Liver (tissue), 3 donors: ENCODE data around the gene UTP25.
"Not testable (repeated sequence)": the region's sequence is repeated elsewhere in the genome, so short reads cannot be mapped to it uniquely, and the experiment has no call there.

ENCODE experiments used
- EGR1 ChIP-seq, 2 donors: IDR thresholded peaks; 2 replicates each; pipeline ENCODE4 v1.6.1; 2016 to 2018; ENCODE audit warnings: antibody characterized with exemption in 2 of 2, low read depth in 2 of 2
- GABPA ChIP-seq, 2 donors: IDR thresholded peaks in 1 of 2; conservative IDR thresholded peaks in 1 of 2; 2 replicates each; pipeline ENCODE4 v1.6.1; 2016; ENCODE audit warnings: antibody characterized with exemption in 2 of 2, mild to moderate bottlenecking in 1 of 2, moderate library complexity in 1 of 2
- RAD21 ChIP-seq, 2 donors: IDR thresholded peaks; 2 replicates each; pipeline ENCODE4 v1.6.1; 2016; ENCODE audit warnings: antibody characterized with exemption in 2 of 2, mild to moderate bottlenecking in 2 of 2
- TF ChIP-seq, protein P1 (sequence below): fragments of 150-350 bp; IDR thresholded peaks from 2 replicates; pipeline ENCODE4 v1.5.1; 2017; ENCODE audit warnings: improper control_type of control experiment, low read depth, low read length; ENCODE audit not compliant: missing input control
- TF ChIP-seq, protein P2 (sequence below): IDR thresholded peaks from 2 replicates; pipeline ENCODE4 v1.6.1; 2016; ENCODE audit warnings: antibody characterized with exemption, mild to moderate bottlenecking
- TF ChIP-seq, protein P3 (sequence below): IDR thresholded peaks from 2 replicates; pipeline ENCODE4 v1.6.1; 2016; ENCODE audit warnings: antibody characterized with exemption
- donor health status: healthy.
- donor health status: healthy.

DNA sequence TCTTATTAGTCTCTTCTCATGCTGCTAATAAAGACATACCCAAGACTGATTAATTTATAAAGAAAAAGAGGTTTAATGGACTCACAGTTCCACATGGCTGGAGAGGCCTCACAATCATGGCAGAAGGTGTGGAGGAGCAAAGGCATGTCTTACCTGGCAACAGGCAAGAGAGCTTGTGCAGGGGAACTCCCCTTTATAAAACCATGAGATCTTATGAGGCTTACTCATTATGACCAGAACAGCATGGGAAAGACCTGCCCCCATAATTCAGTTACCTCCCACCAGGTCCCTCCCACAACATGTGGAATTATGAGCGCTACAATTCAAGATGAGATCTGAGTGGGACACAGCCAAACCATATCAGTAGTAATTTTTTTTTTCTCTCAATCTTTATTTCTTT, 77.0 kb downstream of the UTP25 start:
- TF ChIP-seq, protein P1, sequence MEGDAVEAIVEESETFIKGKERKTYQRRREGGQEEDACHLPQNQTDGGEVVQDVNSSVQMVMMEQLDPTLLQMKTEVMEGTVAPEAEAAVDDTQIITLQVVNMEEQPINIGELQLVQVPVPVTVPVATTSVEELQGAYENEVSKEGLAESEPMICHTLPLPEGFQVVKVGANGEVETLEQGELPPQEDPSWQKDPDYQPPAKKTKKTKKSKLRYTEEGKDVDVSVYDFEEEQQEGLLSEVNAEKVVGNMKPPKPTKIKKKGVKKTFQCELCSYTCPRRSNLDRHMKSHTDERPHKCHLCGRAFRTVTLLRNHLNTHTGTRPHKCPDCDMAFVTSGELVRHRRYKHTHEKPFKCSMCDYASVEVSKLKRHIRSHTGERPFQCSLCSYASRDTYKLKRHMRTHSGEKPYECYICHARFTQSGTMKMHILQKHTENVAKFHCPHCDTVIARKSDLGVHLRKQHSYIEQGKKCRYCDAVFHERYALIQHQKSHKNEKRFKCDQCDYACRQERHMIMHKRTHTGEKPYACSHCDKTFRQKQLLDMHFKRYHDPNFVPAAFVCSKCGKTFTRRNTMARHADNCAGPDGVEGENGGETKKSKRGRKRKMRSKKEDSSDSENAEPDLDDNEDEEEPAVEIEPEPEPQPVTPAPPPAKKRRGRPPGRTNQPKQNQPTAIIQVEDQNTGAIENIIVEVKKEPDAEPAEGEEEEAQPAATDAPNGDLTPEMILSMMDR: not testable (repeated sequence)
- TF ChIP-seq RAD21 (IDR thresholded peaks at IDR 0.05); EGR1 (IDR thresholded peaks at IDR 0.05; ENCODE audit: low read depth in 2 of 2); GABPA (IDR thresholded peaks at IDR 0.05 in 1 of 2, conservative IDR thresholded peaks at IDR 0.05 in 1 of 2): not testable (repeated sequence)
- TF ChIP-seq, protein P2, sequence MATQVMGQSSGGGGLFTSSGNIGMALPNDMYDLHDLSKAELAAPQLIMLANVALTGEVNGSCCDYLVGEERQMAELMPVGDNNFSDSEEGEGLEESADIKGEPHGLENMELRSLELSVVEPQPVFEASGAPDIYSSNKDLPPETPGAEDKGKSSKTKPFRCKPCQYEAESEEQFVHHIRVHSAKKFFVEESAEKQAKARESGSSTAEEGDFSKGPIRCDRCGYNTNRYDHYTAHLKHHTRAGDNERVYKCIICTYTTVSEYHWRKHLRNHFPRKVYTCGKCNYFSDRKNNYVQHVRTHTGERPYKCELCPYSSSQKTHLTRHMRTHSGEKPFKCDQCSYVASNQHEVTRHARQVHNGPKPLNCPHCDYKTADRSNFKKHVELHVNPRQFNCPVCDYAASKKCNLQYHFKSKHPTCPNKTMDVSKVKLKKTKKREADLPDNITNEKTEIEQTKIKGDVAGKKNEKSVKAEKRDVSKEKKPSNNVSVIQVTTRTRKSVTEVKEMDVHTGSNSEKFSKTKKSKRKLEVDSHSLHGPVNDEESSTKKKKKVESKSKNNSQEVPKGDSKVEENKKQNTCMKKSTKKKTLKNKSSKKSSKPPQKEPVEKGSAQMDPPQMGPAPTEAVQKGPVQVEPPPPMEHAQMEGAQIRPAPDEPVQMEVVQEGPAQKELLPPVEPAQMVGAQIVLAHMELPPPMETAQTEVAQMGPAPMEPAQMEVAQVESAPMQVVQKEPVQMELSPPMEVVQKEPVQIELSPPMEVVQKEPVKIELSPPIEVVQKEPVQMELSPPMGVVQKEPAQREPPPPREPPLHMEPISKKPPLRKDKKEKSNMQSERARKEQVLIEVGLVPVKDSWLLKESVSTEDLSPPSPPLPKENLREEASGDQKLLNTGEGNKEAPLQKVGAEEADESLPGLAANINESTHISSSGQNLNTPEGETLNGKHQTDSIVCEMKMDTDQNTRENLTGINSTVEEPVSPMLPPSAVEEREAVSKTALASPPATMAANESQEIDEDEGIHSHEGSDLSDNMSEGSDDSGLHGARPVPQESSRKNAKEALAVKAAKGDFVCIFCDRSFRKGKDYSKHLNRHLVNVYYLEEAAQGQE: not testable (repeated sequence)
- TF ChIP-seq, protein P3, sequence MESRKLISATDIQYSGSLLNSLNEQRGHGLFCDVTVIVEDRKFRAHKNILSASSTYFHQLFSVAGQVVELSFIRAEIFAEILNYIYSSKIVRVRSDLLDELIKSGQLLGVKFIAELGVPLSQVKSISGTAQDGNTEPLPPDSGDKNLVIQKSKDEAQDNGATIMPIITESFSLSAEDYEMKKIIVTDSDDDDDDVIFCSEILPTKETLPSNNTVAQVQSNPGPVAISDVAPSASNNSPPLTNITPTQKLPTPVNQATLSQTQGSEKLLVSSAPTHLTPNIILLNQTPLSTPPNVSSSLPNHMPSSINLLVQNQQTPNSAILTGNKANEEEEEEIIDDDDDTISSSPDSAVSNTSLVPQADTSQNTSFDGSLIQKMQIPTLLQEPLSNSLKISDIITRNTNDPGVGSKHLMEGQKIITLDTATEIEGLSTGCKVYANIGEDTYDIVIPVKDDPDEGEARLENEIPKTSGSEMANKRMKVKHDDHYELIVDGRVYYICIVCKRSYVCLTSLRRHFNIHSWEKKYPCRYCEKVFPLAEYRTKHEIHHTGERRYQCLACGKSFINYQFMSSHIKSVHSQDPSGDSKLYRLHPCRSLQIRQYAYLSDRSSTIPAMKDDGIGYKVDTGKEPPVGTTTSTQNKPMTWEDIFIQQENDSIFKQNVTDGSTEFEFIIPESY: not testable (repeated sequence)
